Measurements from ENCODE around the gene SNRK. TPM values are rescaled to one million over a fixed set of nuclear protein-coding genes. Genes with fewer than 3 reads are reported as not detected.

SNRK gene
- total and polyA plus RNA-seq, 9 of the 15 experiments (the other 6 are each of a cell fraction or from before 2014, with no cell fraction given), result 1.7 to 12.3 (median 7.3) TPM

DNA sequence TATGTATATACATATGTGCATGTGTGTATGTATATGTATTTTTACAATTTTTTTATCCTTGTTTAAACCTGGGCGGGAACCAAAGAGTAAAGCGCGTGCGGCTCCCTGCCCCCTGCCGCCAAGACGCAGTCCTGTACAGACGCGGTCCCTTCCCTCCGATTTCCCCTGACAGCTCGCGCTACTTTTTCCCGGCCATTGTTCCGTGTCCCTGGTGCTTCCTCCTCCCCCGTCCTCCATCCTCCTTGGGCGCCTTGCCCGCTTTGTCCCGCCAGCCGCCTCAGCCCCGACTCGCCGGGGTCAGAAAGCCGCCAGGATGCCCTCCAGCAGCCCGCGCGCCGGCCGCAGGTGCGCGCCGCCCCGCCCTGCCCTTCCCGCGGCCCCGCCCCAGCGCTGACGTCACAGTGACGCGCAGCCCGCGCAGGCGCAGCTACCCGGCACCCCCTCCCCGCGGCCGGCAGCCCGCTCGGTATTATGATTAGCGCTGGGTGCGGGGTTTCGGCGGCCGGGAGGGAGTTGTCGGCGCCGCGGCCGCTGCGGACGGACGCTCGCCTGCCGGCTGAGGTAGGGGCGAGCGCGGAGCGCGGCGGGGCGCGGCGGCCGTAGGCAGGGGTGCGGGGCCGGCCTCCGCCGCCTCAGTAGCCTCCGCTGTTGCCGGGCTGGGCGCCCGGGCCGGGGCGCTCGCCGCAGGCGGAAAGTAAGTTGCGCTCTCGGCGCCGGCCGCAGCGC is at the start of gene SNRK (continued):
- TF ChIP-seq DMBX1 (CRISPR knock-in tag; IDR thresholded peaks at IDR 0.05; ENCODE audit: borderline replicate concordance) (no peak; the same call in 1 of the 2 replicates), MTA3 (IDR thresholded peaks at IDR 0.05; ENCODE audit: borderline replicate concordance) (0 out of 2 replicates have a peak, but pooled peaks have one; percentile 40), RAD21 (CRISPR knock-in tag; conservative IDR thresholded peaks at IDR 0.05 in 1 of 2, IDR thresholded peaks at IDR 0.05 in 1 of 2) (peak; percentile 24 to 42; a peak in 2 of 4 replicates), CREB1 (IDR thresholded peaks at IDR 0.05) (peak; percentile 95), CREB1 (CRISPR knock-in tag; IDR thresholded peaks at IDR 0.05) (peak; percentile 92), SAFB2 (IDR thresholded peaks at IDR 0.05; ENCODE audit: borderline replicate concordance, low read depth, low read length, severe bottlenecking) (no peak), KAT8 (IDR thresholded peaks at IDR 0.05; ENCODE audit: low read depth) (no peak), HDAC1 (IDR thresholded peaks at IDR 0.05) (peak in 1 of 2 experiments; percentile 84; a peak in 2 of 4 replicates), ZSCAN32 (CRISPR knock-in tag; IDR thresholded peaks at IDR 0.05) (no peak), ILF3 (IDR thresholded peaks at IDR 0.05; ENCODE audit: borderline replicate concordance) (no peak), HCFC1 (IDR thresholded peaks at IDR 0.05; ENCODE audit: low read depth, low read length) (peak; percentile 11; the same call in 1 of the 2 replicates), POLR2AphosphoS2 (IDR thresholded peaks at IDR 0.05; ENCODE audit: low read length) (no peak), POLR2B (IDR thresholded peaks at IDR 0.05; ENCODE audit: low read depth, partially characterized antibody) (no peak), ZNF584 (CRISPR knock-in tag; IDR thresholded peaks at IDR 0.05; ENCODE audit: low read depth) (no peak), FOXA1 (IDR thresholded peaks at IDR 0.05; ENCODE audit: borderline replicate concordance) (no peak), GTF2F1 (IDR thresholded peaks at IDR 0.05; ENCODE audit: low read depth, low read length) (no peak), KLF6 (CRISPR knock-in tag; IDR thresholded peaks at IDR 0.05; ENCODE audit: borderline replicate concordance) (no peak), GATAD2B (IDR thresholded peaks at IDR 0.05; ENCODE audit: borderline replicate concordance) (peak; percentile 77), RBFOX2 (IDR thresholded peaks at IDR 0.05; ENCODE audit: low read depth, low read length) (peak; percentile 81), BHLHE40 (IDR thresholded peaks at IDR 0.05; ENCODE audit: low read length) (peak; percentile 34; the same call in 1 of the 2 replicates), KDM2B (CRISPR knock-in tag; IDR thresholded peaks at IDR 0.05) (0 out of 2 replicates have a peak, but pooled peaks have one; percentile 28)
- TF ChIP-seq, protein P1, sequence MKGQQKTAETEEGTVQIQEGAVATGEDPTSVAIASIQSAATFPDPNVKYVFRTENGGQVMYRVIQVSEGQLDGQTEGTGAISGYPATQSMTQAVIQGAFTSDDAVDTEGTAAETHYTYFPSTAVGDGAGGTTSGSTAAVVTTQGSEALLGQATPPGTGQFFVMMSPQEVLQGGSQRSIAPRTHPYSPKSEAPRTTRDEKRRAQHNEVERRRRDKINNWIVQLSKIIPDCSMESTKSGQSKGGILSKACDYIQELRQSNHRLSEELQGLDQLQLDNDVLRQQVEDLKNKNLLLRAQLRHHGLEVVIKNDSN (CRISPR knock-in tag; IDR thresholded peaks at IDR 0.05), result no peak
- TF ChIP-seq, protein P2, sequence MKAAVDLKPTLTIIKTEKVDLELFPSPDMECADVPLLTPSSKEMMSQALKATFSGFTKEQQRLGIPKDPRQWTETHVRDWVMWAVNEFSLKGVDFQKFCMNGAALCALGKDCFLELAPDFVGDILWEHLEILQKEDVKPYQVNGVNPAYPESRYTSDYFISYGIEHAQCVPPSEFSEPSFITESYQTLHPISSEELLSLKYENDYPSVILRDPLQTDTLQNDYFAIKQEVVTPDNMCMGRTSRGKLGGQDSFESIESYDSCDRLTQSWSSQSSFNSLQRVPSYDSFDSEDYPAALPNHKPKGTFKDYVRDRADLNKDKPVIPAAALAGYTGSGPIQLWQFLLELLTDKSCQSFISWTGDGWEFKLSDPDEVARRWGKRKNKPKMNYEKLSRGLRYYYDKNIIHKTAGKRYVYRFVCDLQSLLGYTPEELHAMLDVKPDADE (conservative IDR thresholded peaks at IDR 0.05; ENCODE audit: control insufficient read depth, low read depth, low read length), result no peak; the same call in 1 of the 2 replicates
- TF ChIP-seq, protein P3, sequence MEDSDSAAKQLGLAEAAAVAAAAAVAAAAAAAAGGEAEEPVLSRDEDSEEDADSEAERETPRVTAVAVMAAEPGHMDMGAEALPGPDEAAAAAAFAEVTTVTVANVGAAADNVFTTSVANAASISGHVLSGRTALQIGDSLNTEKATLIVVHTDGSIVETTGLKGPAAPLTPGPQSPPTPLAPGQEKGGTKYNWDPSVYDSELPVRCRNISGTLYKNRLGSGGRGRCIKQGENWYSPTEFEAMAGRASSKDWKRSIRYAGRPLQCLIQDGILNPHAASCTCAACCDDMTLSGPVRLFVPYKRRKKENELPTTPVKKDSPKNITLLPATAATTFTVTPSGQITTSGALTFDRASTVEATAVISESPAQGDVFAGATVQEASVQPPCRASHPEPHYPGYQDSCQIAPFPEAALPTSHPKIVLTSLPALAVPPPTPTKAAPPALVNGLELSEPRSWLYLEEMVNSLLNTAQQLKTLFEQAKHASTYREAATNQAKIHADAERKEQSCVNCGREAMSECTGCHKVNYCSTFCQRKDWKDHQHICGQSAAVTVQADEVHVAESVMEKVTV (CRISPR knock-in tag; IDR thresholded peaks at IDR 0.05), result no peak
- TF ChIP-seq, protein P4, sequence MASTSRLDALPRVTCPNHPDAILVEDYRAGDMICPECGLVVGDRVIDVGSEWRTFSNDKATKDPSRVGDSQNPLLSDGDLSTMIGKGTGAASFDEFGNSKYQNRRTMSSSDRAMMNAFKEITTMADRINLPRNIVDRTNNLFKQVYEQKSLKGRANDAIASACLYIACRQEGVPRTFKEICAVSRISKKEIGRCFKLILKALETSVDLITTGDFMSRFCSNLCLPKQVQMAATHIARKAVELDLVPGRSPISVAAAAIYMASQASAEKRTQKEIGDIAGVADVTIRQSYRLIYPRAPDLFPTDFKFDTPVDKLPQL (IDR thresholded peaks at IDR 0.05; ENCODE audit: extremely low read depth, insufficient read length), result no peak

Measured in K562 (cell line).